Fibroblast of lung (primary cell): ENCODE data around the gene ASIC3.

Experiments used
- CTCF ChIP-seq, 2 donors: IDR thresholded peaks in 1 of 2; conservative IDR thresholded peaks in 1 of 2; 1 replicate in 1 of 2; 2 replicates in 1 of 2; pipeline ENCODE4 v1.5.1; 2011 to 2012; ENCODE audit warnings: low read length in 2 of 2, control low read depth in 1 of 2, inconsistent platforms in 1 of 2, low read depth in 1 of 2, mild to moderate bottlenecking in 1 of 2
- EZH2 ChIP-seq: IDR thresholded peaks from 2 replicates; pipeline ENCODE4 v1.5.1; 2012; ENCODE audit warnings: low read length, control low read depth, mild to moderate bottlenecking; ENCODE audit errors: missing control alignments

DNA sequence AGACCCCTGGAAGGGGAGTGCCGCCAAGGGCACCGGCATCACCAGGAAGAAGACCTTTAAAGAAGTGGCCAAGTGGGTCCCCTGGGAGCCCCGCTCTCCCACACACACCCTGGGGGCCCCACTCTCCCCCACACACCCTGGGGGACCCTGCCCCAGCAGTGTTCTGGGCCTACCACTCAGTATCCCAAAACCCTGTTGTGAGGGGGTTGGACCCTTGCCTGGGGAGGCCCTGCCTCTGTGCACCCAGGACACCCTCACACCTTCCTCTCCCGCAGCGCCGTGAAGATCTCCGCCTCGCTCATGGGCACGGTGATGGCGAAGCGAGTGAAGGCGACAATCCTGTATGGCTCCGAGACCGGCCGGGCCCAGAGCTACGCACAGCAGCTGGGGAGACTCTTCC lies 46.8 kb upstream of the ASIC3 start:
- TF ChIP-seq CTCF (conservative IDR thresholded peaks at IDR 0.05 in 1 of 2, IDR thresholded peaks at IDR 0.05 in 1 of 2; ENCODE audit: low read depth in 1 of 2, low read length in 2 of 2) (no peak), EZH2 (no peak)
